HG03097 (cell line): ENCODE measurements around the gene SMARCAL1.
A peak's percentile ranks its signal among the peaks of the same experiment; 100 is the strongest.

Source experiments
- ATAC-seq: cut with Tn5 transposase; IDR thresholded peaks from one replicate; pipeline ENCODE4 v1.9.1; 2021; ENCODE audit not compliant: unreplicated experiment, low FRiP score

SMARCAL1 gene

GRCh38 chr2:216473187-216473586, 60.9 kb downstream of the SMARCAL1 start:
- no peak for ATAC-seq

GRCh38 chr2:216474925-216475670, 62.8 kb downstream of the SMARCAL1 start:
- ATAC-seq = peak; percentile 70

DNA sequence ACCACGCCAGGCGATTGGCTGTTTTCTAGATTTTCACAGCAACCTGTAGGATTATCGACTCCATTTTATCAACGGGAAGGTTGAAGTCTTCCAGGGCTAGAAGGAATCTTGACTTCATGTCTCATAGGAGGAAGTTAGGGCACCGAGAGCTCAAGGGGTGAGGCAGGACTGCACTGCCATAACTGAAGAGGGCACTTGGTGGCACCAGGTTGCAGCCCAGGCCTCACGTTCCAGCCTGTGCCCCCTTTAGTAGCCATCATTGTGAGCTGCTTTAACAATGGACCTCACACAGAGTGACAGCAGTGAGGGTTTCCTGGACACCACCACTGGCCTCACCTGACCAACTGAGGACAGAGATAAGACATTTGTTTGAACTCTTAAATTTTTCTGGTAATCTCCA, 63.5 kb downstream of the SMARCAL1 start:
- no peak for ATAC-seq

DNA sequence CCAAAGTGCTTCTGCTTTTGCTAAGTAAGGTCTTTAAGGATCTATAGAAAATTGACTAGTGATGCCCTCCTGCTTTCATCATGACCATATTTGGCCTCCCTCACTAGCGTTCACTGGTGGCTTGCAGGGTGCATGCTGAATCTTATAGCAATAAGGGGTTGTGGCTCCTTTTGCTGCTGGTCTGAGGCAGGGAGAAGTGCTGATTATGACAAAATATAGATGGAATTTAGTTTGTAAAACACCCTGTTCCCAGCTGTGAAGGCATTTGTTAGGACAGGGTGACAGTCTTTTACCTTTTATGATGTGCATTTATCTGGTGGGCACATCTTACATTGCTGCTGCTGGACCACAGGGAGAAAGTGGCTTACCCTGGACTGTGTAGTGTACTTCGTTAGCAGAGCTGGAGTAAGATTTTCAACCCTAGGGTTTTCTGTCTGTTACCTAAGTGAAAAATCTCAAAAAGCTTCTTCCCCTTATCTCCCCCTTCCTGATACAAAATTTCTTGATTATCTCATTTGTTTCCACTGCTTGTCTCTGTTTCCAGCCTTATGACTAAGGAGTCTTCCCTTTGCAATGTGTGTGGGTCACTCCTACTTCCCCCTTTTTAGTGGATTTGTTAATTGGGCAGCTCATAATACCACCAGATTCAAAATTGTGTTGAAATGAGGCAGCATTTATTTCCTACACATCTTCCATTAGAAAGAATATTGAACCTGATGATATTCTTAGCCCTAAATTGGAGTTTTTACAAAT, 65.2 kb downstream of the SMARCAL1 start:
- ATAC-seq = no peak

GRCh38 chr2:216478151-216478550, 65.9 kb downstream of the SMARCAL1 start:
- no peak for ATAC-seq

DNA sequence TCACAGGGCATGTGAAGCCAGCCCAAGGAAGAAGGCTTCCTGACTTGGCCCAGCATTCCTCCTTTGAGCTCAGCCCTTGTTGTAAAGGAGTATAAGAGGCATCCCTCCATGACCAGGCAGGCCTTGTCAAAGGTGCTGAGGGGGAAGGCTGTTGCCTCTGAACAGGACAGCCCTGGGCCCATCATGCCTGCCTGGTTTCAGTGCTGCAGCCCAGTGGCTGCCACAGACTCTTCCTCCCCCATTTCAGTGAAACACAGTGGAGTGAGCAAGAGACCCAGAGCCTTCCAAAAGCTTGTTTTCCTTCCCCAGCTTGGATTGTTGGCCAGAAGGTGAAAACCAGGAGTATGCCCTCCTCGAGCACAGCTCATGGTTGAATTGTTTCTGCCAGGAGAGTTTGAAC, 66.5 kb downstream of the SMARCAL1 start:
- no peak for ATAC-seq

DNA sequence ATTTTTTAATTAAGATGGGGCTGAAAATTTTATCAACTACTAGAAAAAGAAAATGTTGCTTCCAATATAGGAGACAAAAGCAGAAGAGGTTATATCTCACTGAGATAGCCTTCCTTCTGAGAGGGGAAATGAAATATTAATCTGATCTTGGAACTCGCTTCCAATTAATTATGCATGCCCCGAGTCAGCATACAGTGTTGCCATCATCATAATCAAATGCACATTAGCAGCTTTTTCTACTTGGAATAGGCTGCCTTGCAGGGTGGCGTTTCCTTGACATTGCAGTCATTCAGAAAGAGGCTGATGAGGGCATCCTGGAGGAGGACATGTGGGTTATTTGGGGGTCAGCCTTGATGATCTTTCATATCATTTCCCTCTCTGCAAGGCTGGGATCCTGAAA, 67.9 kb downstream of the SMARCAL1 start:
- ATAC-seq = no peak

DNA sequence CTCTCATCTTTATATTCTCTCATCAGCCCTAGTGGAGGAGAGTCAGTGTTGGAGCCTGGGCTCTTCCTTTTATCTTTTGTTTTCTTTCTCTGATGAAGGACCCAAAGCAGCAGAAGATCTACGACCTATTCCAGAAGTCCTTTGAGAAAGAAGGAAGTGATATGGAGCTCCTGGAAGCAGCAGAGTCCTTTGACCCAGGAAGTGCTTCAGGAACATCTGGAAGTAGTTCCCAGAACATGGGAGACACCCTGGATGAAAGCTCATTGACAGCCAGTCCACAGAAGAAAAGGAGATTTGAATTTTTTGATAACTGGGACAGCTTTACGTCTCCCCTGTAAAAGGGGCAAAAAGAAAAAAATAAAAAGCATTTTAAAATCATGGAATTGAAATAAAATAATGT, 70.4 kb downstream of the SMARCAL1 start:
- ATAC-seq = no peak

DNA sequence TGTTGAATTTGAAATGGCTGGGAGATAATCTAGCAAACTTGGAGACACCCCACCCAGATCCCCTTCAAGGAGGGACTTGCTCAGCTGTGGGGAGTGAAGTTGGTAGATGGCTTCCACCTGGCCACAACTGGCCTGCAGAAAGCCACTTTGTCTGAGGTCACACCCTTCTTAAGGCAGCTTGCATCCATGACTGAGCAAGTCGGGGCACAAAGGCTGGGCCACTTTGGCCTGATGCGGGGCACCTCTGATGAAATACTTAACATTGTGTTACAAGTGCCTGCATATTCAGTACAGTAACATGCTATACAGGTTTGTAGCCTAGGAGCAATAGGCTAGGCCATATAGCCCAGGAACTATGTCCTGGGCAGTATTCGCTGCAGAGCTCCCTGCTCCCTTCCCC, 73.0 kb downstream of the SMARCAL1 start:
- no peak for ATAC-seq

DNA sequence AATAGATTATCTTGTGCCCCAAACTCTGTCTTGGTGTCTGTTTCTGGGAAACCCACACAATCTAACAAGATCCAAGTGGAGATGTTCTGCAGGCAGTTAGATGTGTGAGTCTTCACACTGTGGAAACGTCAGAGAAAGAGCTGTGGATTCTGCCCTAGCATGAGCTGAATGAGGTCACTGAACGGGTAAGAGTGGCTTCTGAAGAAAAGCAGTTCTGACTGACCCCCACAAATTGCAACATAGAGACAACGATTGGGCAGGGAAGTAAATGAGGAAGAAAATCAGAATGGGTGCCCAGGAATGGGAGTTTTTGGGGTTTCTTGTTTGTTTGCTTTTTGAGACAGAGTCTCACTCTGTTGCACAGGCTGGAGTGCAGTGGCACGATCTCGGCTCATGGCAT, 73.5 kb downstream of the SMARCAL1 start:
- ATAC-seq = no peak

DNA sequence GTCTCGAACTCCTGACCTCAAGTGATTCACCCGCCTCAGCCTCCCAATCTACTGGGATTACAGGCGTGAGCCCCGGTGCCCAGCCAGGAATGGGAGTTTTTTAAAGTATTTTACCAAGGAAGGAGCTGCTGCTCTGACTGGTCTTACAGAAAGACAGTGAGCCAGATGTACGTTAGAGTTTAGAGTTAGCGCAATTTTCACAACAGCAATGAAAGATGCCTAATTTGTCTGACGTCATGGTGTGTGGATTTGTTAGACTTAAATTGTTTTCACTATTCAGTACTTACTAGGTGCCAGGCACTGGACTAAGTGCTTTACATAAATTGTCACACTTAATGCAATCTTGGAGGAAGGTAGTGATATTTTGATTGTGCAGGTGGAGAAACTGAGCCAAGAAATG, 74.0 kb downstream of the SMARCAL1 start:
- no peak for ATAC-seq

DNA sequence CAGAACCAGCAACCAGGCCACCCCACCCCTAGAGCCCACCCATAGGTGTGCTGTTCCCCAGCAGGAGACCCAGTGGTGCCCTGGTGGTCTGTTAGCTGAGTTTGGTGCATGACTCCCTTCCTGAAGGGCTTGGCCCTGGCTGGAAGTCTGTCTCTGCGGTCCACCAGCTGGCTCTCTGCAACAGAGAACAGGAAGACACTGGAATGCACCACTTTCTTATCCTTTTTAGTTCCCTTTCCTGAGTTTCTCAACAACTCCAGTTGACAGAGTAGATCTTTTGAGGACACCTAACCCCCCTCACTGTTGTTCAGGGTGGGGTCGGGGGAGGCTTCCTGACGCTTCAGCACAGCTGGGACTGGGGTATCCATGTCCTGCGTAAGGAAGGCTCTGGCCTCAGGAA, 74.4 kb downstream of the SMARCAL1 start:
- ATAC-seq = no peak

DNA sequence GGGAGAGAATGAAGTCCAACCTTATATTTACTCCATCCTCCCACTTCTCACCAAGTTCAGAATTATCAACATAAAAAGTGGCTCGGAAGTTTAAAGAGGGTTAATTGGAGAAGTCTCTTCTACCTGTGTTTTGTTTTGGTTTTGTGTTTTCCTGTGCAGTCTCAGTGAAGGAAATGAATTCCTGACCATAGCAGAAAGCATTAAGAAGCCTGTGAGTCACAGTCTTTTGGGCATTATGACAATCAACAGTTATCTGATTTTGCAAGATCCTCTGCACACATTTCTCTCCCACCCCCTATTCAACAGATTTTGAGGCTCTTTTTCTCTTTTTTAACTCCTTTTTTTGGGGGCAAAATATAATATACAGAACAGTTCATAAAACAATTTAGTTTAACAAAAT, 77.8 kb downstream of the SMARCAL1 start:
- ATAC-seq = no peak

GRCh38 chr2:216491793-216492596, 79.7 kb downstream of the SMARCAL1 start:
- ATAC-seq = peak; percentile 40

DNA sequence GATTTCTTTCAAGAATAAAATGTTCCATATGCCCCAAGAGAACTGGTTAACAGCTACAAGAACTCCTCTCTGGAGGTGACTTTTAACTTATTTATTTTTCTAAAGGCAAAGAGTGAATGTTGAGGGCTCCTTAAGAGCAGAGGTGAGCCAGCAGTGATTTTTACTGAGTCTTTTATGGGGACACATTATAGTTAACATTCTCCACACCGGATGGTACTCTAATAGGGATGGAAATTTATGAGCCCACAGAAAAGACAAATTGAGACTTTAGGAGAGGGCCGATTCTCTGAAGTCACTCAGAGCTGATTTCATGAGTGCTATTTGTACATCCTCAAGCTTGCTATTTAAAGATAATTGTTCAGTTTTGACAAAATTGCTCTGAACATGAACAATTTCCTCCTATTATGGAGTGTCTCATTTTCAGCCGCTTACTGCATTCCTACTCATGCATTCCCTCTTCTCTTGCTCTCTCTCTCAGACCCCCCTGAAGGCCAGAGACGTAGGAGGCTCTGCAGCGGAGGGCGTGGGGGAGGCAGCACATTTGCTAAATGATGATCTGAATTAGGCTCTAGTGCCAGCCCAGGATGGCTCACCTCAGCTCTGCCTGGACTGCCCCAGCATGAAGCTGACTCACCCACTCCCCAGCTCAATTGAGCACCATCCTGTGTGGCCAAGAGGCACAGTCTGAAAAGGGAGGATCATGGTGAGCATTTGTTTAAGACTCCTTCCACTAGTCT, 80.5 kb downstream of the SMARCAL1 start:
- no peak for ATAC-seq

DNA sequence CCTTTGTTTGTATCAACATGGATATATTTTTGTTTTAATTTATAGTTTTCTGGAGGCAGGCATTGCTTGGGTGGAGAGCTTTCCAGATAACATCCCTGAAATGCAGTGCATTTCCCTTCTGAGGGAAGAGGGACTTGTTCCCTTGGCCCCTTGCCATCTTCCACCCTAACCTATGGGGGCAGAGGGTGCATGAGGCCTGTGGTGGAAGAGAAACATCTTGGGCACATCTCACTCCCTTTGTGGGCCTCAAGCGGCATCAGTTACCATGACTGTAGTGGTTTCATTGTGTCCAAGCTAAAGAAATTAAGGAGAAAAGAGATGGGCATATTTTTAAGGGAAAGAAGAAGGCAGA, 81.0 kb downstream of the SMARCAL1 start:
- no peak for ATAC-seq

- ATAC-seq = no peak
These were observed 83.4 kb downstream of the SMARCAL1 start for GRCh38 chr2:216495656-216496055.

DNA sequence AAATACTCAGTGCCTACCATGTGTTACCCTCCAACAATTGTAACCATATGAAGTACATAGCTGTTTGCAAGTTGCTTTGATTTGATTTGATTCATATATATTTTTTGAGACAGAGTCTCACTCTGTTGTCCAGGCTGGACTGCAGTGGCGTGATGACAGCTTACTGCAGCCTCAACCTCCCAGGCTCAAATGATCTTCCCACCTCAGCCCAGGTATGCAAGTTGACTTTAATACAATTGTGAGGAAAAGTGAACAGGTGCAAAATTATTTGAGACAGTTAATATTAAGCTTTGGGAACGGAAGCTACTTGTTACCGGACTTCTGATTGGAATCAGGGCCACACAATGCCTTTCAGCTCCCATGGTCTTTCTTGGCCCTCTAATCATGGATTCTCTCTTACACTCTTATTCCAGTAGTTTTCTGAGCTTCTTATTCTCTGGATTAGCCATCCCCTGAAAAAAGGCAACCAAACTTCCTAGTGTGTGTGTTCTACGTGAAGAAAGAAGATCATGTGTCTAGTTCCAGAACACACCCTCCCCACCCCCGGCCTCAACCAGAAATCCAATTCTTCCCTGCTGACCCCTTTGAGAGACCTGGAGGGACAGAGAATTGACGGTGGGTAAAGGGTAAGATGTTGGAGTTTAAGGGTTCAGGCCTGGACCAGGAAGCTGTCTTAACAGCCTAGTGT, 85.2 kb downstream of the SMARCAL1 start:
- no peak for ATAC-seq

- no peak for ATAC-seq
These were observed 85.7 kb downstream of the SMARCAL1 start for GRCh38 chr2:216498070-216498378.
